GM12878 (cell line): ENCODE measurements around the gene AOAH. TPM values are rescaled to one million over a fixed set of nuclear protein-coding genes. Genes with fewer than 3 reads are reported as not detected.

ENCODE experiments used
- ATAC-seq: fragments of 200-7000 bp; cut with Tn5 transposase; 3 replicates; pipeline ENCODE4 v1.9.1; 2020; ENCODE audit warnings: mild to moderate bottlenecking, moderate library complexity
- BruUV-seq: library from RNA; stranded (reverse); fragments of 400-500 nt; replicated peaks from 2 replicates; lab custom pipeline; 2021; lab: Mats Ljungman, UMichigan
- CTCF ChIA-PET: fragments of 300-600 bp; sonication (Branson Sonifier 250); formaldehyde crosslinking; extraction: SDS; loops from one replicate; lab custom pipeline; 2021; ENCODE audit warnings: inconsistent platforms; lab: Yijun Ruan, JAX
- POLR2A ChIA-PET: fragments of 350-600 bp; formaldehyde crosslinking; extraction: SDS; loops from one replicate; lab custom pipeline; 2021; ENCODE audit warnings: inconsistent platforms; lab: Charles Lee
- RAD21 ChIA-PET: fragments of 300-600 bp; sonication (Branson Sonifier 250); formaldehyde crosslinking; loops from one replicate; lab custom pipeline; 2023; ENCODE audit warnings: antibody characterized with exemption; ENCODE audit not compliant: unreplicated experiment; lab: Charles Lee
- SMC1A ChIA-PET: fragments of 300-600 bp; sonication (Branson Sonifier 250); formaldehyde crosslinking; loops from one replicate; lab custom pipeline; 2023; ENCODE audit not compliant: unreplicated experiment, uncharacterized antibody; lab: Charles Lee
- DNase-seq: peaks from one replicate; pipeline ENCODE4 v3.0.0-alpha.2; 2011; ENCODE audit warnings: low read depth, low spot score
- FAIRE-seq: peaks from 3 replicates; lab custom pipeline; 2011; peaks lifted over from hg19 to GRCh38; lab: Jason Lieb, UNC
- H2AFZ ChIP-seq: 2 replicates; pipeline ENCODE4 v1.6.0; 2011; ENCODE audit warnings: low read depth, low read length, control low read depth; ENCODE audit not compliant: control insufficient read depth
- H3K27ac ChIP-seq: 2 replicates; pipeline ENCODE4 v1.5.1; 2011; ENCODE audit warnings: control low read depth; ENCODE audit not compliant: control insufficient read depth, insufficient read depth
- H3K27me3 ChIP-seq, 2 experiments: replicated peaks in 1 of 2; 2 replicates each; pipeline versions ENCODE4 v1.6.0 to v1.6.1; 2011; ENCODE audit warnings: low read length in 1 of 2; ENCODE audit not compliant: control insufficient read depth in 2 of 2, insufficient read depth in 2 of 2
- H3K36me3 ChIP-seq, 2 experiments: 2 replicates each; pipeline ENCODE4 v1.5.1; 2011; ENCODE audit warnings: low read length in 1 of 2; ENCODE audit not compliant: control insufficient read depth in 2 of 2, insufficient read depth in 2 of 2
- H3K4me1 ChIP-seq: 2 replicates; pipeline ENCODE4 v1.6.1; 2011; ENCODE audit warnings: mild to moderate bottlenecking, low read length, moderate library complexity, mixed read lengths; ENCODE audit not compliant: control insufficient read depth, insufficient read depth
- H3K4me2 ChIP-seq: 2 replicates; pipeline ENCODE4 v1.6.0; 2011; ENCODE audit warnings: control low read depth; ENCODE audit not compliant: control insufficient read depth, insufficient read depth
- H3K4me3 ChIP-seq: fragments of 200-600 bp; sonication (generic); 2 replicates; pipeline ENCODE4 v1.5.1; 2016
- H3K79me2 ChIP-seq: 2 replicates; pipeline ENCODE4 v1.6.0; 2011; ENCODE audit warnings: low read length; ENCODE audit not compliant: control insufficient read depth, insufficient read depth
- H3K9ac ChIP-seq: 2 replicates; pipeline ENCODE4 v1.8.0; 2011; ENCODE audit warnings: low read length, control low read depth, mixed read lengths; ENCODE audit not compliant: control insufficient read depth, insufficient read depth
- H3K9me3 ChIP-seq: replicated peaks from 3 replicates; pipeline ENCODE4 v1.5.1; 2011; ENCODE audit warnings: mild to moderate bottlenecking, low read length; ENCODE audit not compliant: control insufficient read depth, insufficient read depth
- H4K20me1 ChIP-seq: 2 replicates; pipeline ENCODE4 v1.6.0; 2011; ENCODE audit not compliant: control insufficient read depth, insufficient read depth
- BCL11A ChIP-seq: IDR thresholded peaks from 2 replicates; pipeline ENCODE4 v1.6.1; 2011; ENCODE audit warnings: low read depth, low read length
- BHLHE40 ChIP-seq, 2 experiments: fragments of 450-650 bp in 1 of 2; IDR thresholded peaks; 2 replicates each; pipeline ENCODE4 v1.6.1; 2011 to 2017; ENCODE audit warnings: low read depth in 2 of 2, borderline replicate concordance in 1 of 2, improper control_type of control experiment in 1 of 2, low read length in 1 of 2, mild to moderate bottlenecking in 1 of 2
- CEBPB ChIP-seq, 2 experiments: fragments of 150-350 bp in 1 of 2; IDR thresholded peaks; 2 replicates each; pipeline ENCODE4 v1.6.1; 2012 to 2014; ENCODE audit warnings: low read depth in 2 of 2, low read length in 2 of 2, borderline replicate concordance in 1 of 2, inconsistent platforms in 1 of 2
- CREM ChIP-seq: IDR thresholded peaks from 2 replicates; pipeline ENCODE4 v1.6.1; 2014; ENCODE audit warnings: antibody characterized with exemption, low read depth
- FOXM1 ChIP-seq: IDR thresholded peaks from 2 replicates; pipeline ENCODE4 v1.6.1; 2012; ENCODE audit warnings: low read depth, mild to moderate bottlenecking, inconsistent platforms, low read length, moderate library complexity
- RAD21 ChIP-seq: IDR thresholded peaks from 2 replicates; pipeline ENCODE4 v1.6.1; 2011; ENCODE audit warnings: mild to moderate bottlenecking, low read depth, low read length, moderate library complexity; ENCODE audit not compliant: insufficient read depth
- SMAD1 ChIP-seq: fragments of 450-650 bp; IDR thresholded peaks from 2 replicates; pipeline ENCODE4 v1.6.1; 2018; ENCODE audit warnings: mild to moderate bottlenecking, low read depth; ENCODE audit not compliant: partially characterized antibody
- SRF ChIP-seq, 2 experiments: IDR thresholded peaks; 2 replicates each; pipeline ENCODE4 v1.6.1; 2011; ENCODE audit warnings: low read depth in 2 of 2, low read length in 2 of 2, mild to moderate bottlenecking in 1 of 2, moderate library complexity in 1 of 2
- WGBS: methylation state at CpG from one replicate; pipeline ENCODE4 v1.1.6; 2016; ENCODE audit warnings: low lambda C conversion rate; ENCODE audit not compliant: insufficient replicate concordance, insufficient coverage; ENCODE audit errors: missing lambda C conversion rate; 5-methylcytosine and 5-hydroxymethylcytosine counted together
- in situ Hi-C: fragments of 300-500 bp; cut with MboI; formaldehyde crosslinking; loops from 9 replicates; pipeline ENCODE4 v1.14.3; 2018; ENCODE audit warnings: mixed read lengths
- intact Hi-C: fragments of 100-400 bp; cut with micrococcal nuclease; formaldehyde crosslinking; loops from one replicate; pipeline ENCODE4 v1.14.2; 2022; ENCODE audit not compliant: unreplicated experiment
- polyA plus RNA-seq, 11 experiments: library from polyadenylated mRNA; depleted of rRNA in 4 of 11; unstranded in 6 of 11; stranded (reverse) in 5 of 11; fragments of >200 nt; fragmentation: Nextera tagmentation in 4 of 11; fragmentation: Illumina TruSeq in 1 of 11; extraction: Ambion mirVana in 4 of 11; extraction: Trizol in 1 of 11; gene quantifications; 1 replicate in 1 of 11; 2 replicates in 10 of 11; pipeline versions ENCODE4 v1.2.1 to v1.2.3, GENCODE V29; 2011 to 2016; ENCODE audit warnings: inconsistent platforms in 2 of 11, missing spikeins in 2 of 11, low read depth in 1 of 11
- total RNA-seq, 4 experiments: library from RNA; depleted of rRNA in 3 of 4; stranded (reverse); fragments of >200 nt in 3 of 4; fragmentation: Illumina TruSeq in 1 of 4; extraction: Trizol in 1 of 4; gene quantifications; 2 replicates each; pipeline versions ENCODE4 v1.2.1 to v1.2.3, GENCODE V29; 2013 to 2021
- TF ChIP-seq, protein P1 (sequence below): IDR thresholded peaks from 2 replicates; pipeline ENCODE4 v1.6.1; 2012; ENCODE audit warnings: low read depth, low read length, improper control_type of control experiment
- TF ChIP-seq, protein P2 (sequence below): IDR thresholded peaks from 2 replicates; pipeline ENCODE4 v1.6.1; 2012; ENCODE audit warnings: low read length, inconsistent platforms

AOAH gene
- total and polyA plus RNA-seq, 10 of the 15 experiments (the other 5 are each of a cell fraction or from before 2014, with no cell fraction given), result 0.32 to 2.8 (median 1.4) TPM

DNA sequence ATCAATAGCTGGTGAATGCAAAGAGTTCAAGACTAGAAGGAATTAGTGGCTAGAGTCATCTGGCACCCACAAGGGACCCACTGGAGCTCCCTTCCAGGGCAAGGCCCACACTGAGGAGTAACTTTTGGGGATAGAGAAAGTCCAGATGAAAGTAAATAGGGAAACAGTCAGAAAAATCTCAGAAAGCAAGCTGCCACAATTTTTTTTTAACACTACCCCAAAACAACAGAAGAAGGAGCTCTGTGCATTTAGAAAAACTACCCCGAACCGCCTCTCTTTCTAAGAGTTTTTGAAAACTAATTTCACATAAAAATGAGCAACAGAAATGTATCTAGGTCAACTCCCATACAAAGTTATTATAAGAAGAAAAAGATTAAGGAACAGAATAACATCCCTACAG is 42.2 kb downstream of the AOAH start:
- no peaks in the 10 kb centered on the region for H4K20me1 ChIP-seq
- 0% methylated on average over 2 of the region's 2 CpGs for WGBS
- 0 out of 2 replicates have a peak, but pooled peaks have one; percentile 16 for TF ChIP-seq RAD21
- no peak for TF ChIP-seq SMAD1
- no peak for TF ChIP-seq BHLHE40 (IDR thresholded peaks at IDR 0.05; ENCODE audit: borderline replicate concordance in 1 of 2, low read depth in 2 of 2, low read length in 1 of 2)
- no peak for DNase-seq
- H3K27me3 ChIP-seq, result no peaks in the 10 kb centered on the region; a peak in 2 of 4 replicates
- H3K4me2 ChIP-seq, result no peak overlapping the region
- H2AFZ ChIP-seq, result no peak overlapping the region
- BruUV-seq, result no TSS peak
- no peak overlapping the region for H3K4me3 ChIP-seq
- H3K9ac ChIP-seq, result no peak overlapping the region
- SMC1A ChIA-PET, result interaction anchor here (1.0 to 3.4 kb wide), 7 partner anchors 9 to 518 kb away, joined by 3 to 11 read pairs (median 7); no protein-coding TSS in a partner anchor
- H3K36me3 ChIP-seq, result no peaks in the 10 kb centered on the region
- no peaks in the 10 kb centered on the region for H3K79me2 ChIP-seq
- CTCF ChIA-PET, result interaction anchor here (1.0 to 2.9 kb wide), 5 partner anchors 8 to 500 kb away, joined by 3 to 25 read pairs (median 4); no protein-coding TSS in a partner anchor
- no peak for FAIRE-seq
- intact Hi-C loops, result no loop called here
- in situ Hi-C loops, result no loop called here
- RAD21 ChIA-PET, result interaction anchor here (0.6 to 2.0 kb wide), 2 partner anchors 302 to 500 kb away, joined by 3 to 10 read pairs; no protein-coding TSS in a partner anchor
- H3K4me1 ChIP-seq, result no peaks in the 10 kb centered on the region
- no peak for ATAC-seq
- POLR2A ChIA-PET, result no interaction called here
- no peaks in the 10 kb centered on the region for H3K9me3 ChIP-seq
- no peak overlapping the region for H3K27ac ChIP-seq

DNA sequence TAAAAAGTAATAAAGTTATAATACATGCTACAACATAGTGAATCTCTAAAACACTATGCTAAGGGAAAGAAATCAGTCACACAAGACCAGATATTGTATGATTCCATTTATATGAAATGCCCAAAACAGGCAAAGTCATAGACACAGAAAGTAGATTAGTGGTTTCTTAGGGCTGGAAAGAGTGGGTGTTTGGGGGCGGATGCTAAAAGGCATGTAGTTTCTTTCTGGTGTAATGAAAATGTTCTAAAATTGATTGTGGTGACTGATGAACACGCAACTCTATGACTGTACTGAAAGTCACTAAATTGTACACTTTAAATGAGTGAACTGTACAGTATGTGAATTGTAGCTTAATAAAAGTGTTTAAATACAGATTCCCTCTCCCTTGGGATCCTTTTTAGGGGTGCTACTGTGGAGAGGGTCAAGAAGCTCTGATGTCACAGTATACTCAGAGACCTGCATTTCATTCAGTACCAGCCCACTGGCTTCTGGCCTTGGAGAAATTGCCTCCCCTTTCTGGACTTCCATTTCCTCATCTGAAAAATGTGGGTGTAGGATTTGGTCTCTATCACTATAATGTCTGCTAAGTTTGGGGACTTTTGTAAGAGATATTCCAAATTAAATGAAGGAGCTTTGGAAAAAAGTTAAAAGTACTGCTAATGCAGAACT is 46.4 kb downstream of the AOAH start:
- H4K20me1 ChIP-seq, result no peaks in the 10 kb centered on the region
- peak; percentile 56 for ATAC-seq
- H3K4me1 ChIP-seq, result no peaks in the 10 kb centered on the region
- no peak overlapping the region for H3K27ac ChIP-seq
- no peak for DNase-seq
- H3K4me3 ChIP-seq, result no peak overlapping the region
- BruUV-seq, result no TSS peak
- in situ Hi-C loops (loop anchor here (10.0 kb wide), 1 partner anchor 517 kb away; no protein-coding TSS in a partner anchor), intact Hi-C loops (no loop called here)
- H3K79me2 ChIP-seq, result no peaks in the 10 kb centered on the region
- FAIRE-seq, result no peak
- peaks cover 0 to 4% of the 10 kb centered on the region in 2 experiments; a peak in 1 of 4 replicates for H3K27me3 ChIP-seq
- H3K9ac ChIP-seq, result no peak overlapping the region
- POLR2A ChIA-PET, result no interaction called here
- no peaks in the 10 kb centered on the region for H3K9me3 ChIP-seq
- CTCF ChIA-PET, result interaction anchor here (1.2 to 1.4 kb wide), 3 partner anchors 504 to 521 kb away, joined by 3 to 4 read pairs (median 3); no protein-coding TSS in a partner anchor
- RAD21 ChIA-PET, result interaction anchor here (0.8 kb wide), 1 partner anchor 65 kb away, joined by 3 read pairs; no protein-coding TSS in a partner anchor
- H2AFZ ChIP-seq, result no peak overlapping the region
- no peaks in the 10 kb centered on the region for H3K36me3 ChIP-seq
- 0% methylated on average over 2 of the region's 2 CpGs for WGBS
- no peak overlapping the region for H3K4me2 ChIP-seq
- SMC1A ChIA-PET, result interaction anchor here (0.6 to 1.7 kb wide), 3 partner anchors 65 to 1717 kb away, joined by 3 to 4 read pairs (median 4); no protein-coding TSS in a partner anchor
- TF ChIP-seq SRF (IDR thresholded peaks at IDR 0.05; ENCODE audit: low read depth in 2 of 2, low read length in 2 of 2) (peak in 1 of 2 experiments; percentile 71; a peak in 1 of 4 replicates), FOXM1 (peak; percentile 25; the same call in 1 of the 2 replicates), CREM (peak; percentile 56; the same call in 1 of the 2 replicates), CEBPB (IDR thresholded peaks at IDR 0.05; ENCODE audit: borderline replicate concordance in 1 of 2, low read depth in 2 of 2, low read length in 2 of 2) (0 out of 4 replicates have a peak, but pooled peaks of 1 of the 2 experiments have one; percentile 50), SMAD1 (no peak), BCL11A (peak; percentile 56; the same call in 1 of the 2 replicates)
- TF ChIP-seq, protein P1, sequence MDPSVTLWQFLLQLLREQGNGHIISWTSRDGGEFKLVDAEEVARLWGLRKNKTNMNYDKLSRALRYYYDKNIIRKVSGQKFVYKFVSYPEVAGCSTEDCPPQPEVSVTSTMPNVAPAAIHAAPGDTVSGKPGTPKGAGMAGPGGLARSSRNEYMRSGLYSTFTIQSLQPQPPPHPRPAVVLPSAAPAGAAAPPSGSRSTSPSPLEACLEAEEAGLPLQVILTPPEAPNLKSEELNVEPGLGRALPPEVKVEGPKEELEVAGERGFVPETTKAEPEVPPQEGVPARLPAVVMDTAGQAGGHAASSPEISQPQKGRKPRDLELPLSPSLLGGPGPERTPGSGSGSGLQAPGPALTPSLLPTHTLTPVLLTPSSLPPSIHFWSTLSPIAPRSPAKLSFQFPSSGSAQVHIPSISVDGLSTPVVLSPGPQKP, result no peak
- TF ChIP-seq, protein P2, sequence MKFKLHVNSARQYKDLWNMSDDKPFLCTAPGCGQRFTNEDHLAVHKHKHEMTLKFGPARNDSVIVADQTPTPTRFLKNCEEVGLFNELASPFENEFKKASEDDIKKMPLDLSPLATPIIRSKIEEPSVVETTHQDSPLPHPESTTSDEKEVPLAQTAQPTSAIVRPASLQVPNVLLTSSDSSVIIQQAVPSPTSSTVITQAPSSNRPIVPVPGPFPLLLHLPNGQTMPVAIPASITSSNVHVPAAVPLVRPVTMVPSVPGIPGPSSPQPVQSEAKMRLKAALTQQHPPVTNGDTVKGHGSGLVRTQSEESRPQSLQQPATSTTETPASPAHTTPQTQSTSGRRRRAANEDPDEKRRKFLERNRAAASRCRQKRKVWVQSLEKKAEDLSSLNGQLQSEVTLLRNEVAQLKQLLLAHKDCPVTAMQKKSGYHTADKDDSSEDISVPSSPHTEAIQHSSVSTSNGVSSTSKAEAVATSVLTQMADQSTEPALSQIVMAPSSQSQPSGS, result peak; percentile 47
